ENCODE measurements around the gene COQ8A. TPM values are rescaled to one million over a fixed set of nuclear protein-coding genes. Genes with fewer than 3 reads are reported as not detected.

Gene COQ8A
- 41.9 TPM for total RNA-seq (ENCODE audit: unreplicated experiment)
- long read RNA-seq, transcript COQ8A-201 (15 exons, 2,872 nt), result major isoform, 19 of 26 reads
- long read RNA-seq, partial matches to known transcripts, result 1 of 26 reads
- long read RNA-seq, other reads (novel, unspliced or antisense), result 6 of 26 reads

DNA sequence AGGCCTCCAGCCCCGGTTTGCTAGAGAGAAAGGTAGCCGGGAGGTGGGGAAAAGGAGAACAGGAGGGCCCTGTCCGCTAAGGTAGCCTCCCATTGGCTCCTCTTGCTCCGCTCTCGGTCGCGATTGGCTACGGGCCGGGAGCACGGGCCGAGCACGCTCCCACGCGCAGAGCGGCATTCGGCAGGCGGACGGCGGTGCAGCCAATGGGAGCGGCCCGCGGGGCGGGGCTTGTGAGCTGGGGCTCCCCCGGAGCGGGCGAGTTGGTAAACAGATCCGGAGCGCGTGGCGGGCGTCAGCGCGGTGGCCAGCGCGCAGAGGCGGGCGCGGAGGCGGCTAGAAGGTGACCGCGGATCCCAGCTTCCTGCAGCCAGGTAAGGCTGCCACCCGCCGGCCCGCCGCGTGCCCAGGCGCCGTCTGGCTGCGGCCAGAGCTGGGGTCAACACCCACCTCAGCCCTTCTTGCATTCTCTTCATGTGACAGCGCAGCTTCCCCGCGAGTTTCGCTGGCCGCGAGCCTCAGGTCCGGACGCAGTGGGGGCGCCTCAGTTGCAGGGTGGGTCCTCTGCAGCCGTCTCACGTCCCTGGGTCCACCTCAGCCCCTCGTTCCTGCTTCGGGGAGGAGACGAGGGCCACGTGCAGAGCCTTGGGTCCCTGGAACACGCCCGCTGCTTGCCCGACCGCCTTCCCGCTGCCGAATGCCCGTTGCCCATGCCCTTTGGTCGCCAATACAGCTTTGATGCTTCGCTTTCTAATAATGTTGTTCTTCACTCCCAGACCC, at the start of gene COQ8A:
Gene COQ8A, plus strand, starts transcription at position 266 of the 777 bp plus-strand sequence. CDS start 21,092 bp downstream, outside the sequence.
- DNase-seq, result peak; percentile 100
- peaks cover 40% of the 10 kb centered on the region for H3K4me1 Mint-ChIP-seq (ENCODE audit: low read depth, unreplicated experiment)
- H3K9me3 Mint-ChIP-seq (ENCODE audit: unreplicated experiment), result peaks cover 24% of the 10 kb centered on the region
- peaks cover 4% of the 10 kb centered on the region for H3K36me3 Mint-ChIP-seq (ENCODE audit: unreplicated experiment)
- TF ChIP-seq CTCF (IDR thresholded peaks at IDR 0.05; ENCODE audit: partially characterized antibody, unreplicated experiment), result no peak
- H3K27ac Mint-ChIP-seq (ENCODE audit: unreplicated experiment), result peak within 1 kb of the TSS; percentile 91
- H3K4me3 Mint-ChIP-seq (ENCODE audit: unreplicated experiment), result peak within 1 kb of the TSS; percentile 90
- H3K27me3 Mint-ChIP-seq (ENCODE audit: unreplicated experiment), result peaks cover 9% of the 10 kb centered on the region

DNA sequence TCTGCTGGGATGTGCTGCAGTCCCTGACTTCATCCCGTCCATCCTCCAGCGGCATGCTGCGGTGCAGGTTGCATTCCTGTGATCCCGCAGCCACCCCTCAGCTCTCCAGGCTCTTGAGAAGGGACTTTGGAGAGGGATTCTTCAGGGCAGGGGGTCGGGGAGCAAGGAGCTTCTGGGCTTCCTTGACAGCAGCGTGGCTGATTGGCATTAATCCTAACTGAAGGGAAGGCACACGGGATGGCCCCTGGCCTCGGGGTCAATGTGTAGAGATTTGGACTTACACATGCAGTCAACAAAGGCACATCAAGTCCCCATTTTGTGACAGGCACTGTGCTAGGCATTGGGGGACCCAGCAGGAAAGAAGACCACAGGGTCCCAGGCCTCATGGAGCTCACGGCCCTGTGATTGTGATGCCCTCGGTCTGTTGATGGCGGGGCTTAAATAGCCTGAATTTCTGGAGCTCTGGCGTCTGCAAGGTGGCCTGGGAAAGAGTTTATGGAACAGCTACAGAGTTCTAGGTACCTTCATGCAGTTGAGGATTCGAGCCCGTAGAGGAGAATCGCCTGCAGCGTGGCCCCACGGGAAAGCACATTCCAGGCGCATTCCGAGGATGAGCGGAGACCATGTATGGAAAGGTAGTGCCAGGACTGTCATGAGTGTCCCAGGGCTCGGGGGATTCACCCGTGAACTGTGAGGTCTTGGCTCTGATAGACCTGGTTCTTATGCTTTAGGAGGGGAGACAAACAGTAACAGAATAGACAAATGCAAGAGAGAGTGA, 49.6 kb upstream of the COQ8A start:
- peaks cover 21% of the 10 kb centered on the region for H3K4me1 Mint-ChIP-seq (ENCODE audit: low read depth, unreplicated experiment)
- peaks cover 17% of the 10 kb centered on the region for H3K9me3 Mint-ChIP-seq (ENCODE audit: unreplicated experiment)
- H3K27ac Mint-ChIP-seq (ENCODE audit: unreplicated experiment), result no peak overlapping the region
- no peak for TF ChIP-seq CTCF (IDR thresholded peaks at IDR 0.05; ENCODE audit: partially characterized antibody, unreplicated experiment)
- peaks cover 11% of the 10 kb centered on the region for H3K36me3 Mint-ChIP-seq (ENCODE audit: unreplicated experiment)
- no peak for DNase-seq
- H3K4me3 Mint-ChIP-seq (ENCODE audit: unreplicated experiment), result no peak overlapping the region
- H3K27me3 Mint-ChIP-seq (ENCODE audit: unreplicated experiment), result peaks cover 11% of the 10 kb centered on the region

GRCh38 chr1:226891346-226891745, 48.7 kb upstream of the COQ8A start:
- H3K4me3 Mint-ChIP-seq (ENCODE audit: unreplicated experiment), result no peak overlapping the region
- no peak for DNase-seq
- peaks cover 15% of the 10 kb centered on the region for H3K4me1 Mint-ChIP-seq (ENCODE audit: low read depth, unreplicated experiment)
- peaks cover 13% of the 10 kb centered on the region for H3K9me3 Mint-ChIP-seq (ENCODE audit: unreplicated experiment)
- no peak overlapping the region for H3K27ac Mint-ChIP-seq (ENCODE audit: unreplicated experiment)
- TF ChIP-seq CTCF (IDR thresholded peaks at IDR 0.05; ENCODE audit: partially characterized antibody, unreplicated experiment), result no peak
- peaks cover 11% of the 10 kb centered on the region for H3K36me3 Mint-ChIP-seq (ENCODE audit: unreplicated experiment)
- peaks cover 7% of the 10 kb centered on the region for H3K27me3 Mint-ChIP-seq (ENCODE audit: unreplicated experiment)

GRCh38 chr1:226891846-226892523, 48.1 kb upstream of the COQ8A start:
- Mint-ChIP-seq H3K27ac (ENCODE audit: unreplicated experiment) (no peak overlapping the region), H3K36me3 (ENCODE audit: unreplicated experiment) (peaks cover 11% of the 10 kb centered on the region), H3K4me3 (ENCODE audit: unreplicated experiment) (peak overlapping the region; percentile 9), H3K4me1 (ENCODE audit: low read depth, unreplicated experiment) (peaks cover 16% of the 10 kb centered on the region), H3K27me3 (ENCODE audit: unreplicated experiment) (peaks cover 2% of the 10 kb centered on the region), H3K9me3 (ENCODE audit: unreplicated experiment) (peaks cover 9% of the 10 kb centered on the region)
- no peak for TF ChIP-seq CTCF (IDR thresholded peaks at IDR 0.05; ENCODE audit: partially characterized antibody, unreplicated experiment)
- DNase-seq, result no peak

All from glutamatergic neuron (in vitro differentiated cells).